IgD-negative memory B cell (primary cell): Measurements from ENCODE around the gene PNMA8A. TPM values are rescaled to one million over a fixed set of nuclear protein-coding genes. Genes with fewer than 3 reads are reported as not detected.

Experiments used
- H3K27ac Mint-ChIP-seq, 3 donors: one replicate each; pipeline ENCODE4 v1.8.0; 2020 to 2022; ENCODE audit warnings: mild to moderate bottlenecking in 3 of 3, mixed read lengths in 3 of 3, moderate library complexity in 1 of 3
- H3K27me3 Mint-ChIP-seq: one replicate; pipeline ENCODE4 v1.8.0; 2021; ENCODE audit warnings: mixed read lengths
- H3K36me3 Mint-ChIP-seq: one replicate; pipeline ENCODE4 v1.8.0; 2020; ENCODE audit warnings: mild to moderate bottlenecking, mixed read lengths
- H3K4me1 Mint-ChIP-seq, 3 donors: one replicate each; pipeline ENCODE4 v1.8.0; 2020 to 2022; ENCODE audit warnings: mixed read lengths in 3 of 3, mild to moderate bottlenecking in 1 of 3
- H3K4me3 Mint-ChIP-seq, 4 donors: one replicate each; pipeline ENCODE4 v1.8.0; 2020 to 2022; ENCODE audit warnings: mild to moderate bottlenecking in 4 of 4, mixed read lengths in 4 of 4, moderate library complexity in 3 of 4
- H3K9me3 Mint-ChIP-seq, 3 donors: one replicate each; pipeline ENCODE4 v1.8.0; 2020 to 2021; ENCODE audit warnings: mixed read lengths in 3 of 3, mild to moderate bottlenecking in 1 of 3
- polyA plus RNA-seq: library from polyadenylated mRNA; unstranded; fragments of 300-500 nt; fragmentation: Illumina TruSeq; gene quantifications from one replicate; pipeline ENCODE4 v1.2.3, GENCODE V29; 2021

PNMA8A gene
- polyA plus RNA-seq, 1 donor from 2014 or later, result not detected

DNA sequence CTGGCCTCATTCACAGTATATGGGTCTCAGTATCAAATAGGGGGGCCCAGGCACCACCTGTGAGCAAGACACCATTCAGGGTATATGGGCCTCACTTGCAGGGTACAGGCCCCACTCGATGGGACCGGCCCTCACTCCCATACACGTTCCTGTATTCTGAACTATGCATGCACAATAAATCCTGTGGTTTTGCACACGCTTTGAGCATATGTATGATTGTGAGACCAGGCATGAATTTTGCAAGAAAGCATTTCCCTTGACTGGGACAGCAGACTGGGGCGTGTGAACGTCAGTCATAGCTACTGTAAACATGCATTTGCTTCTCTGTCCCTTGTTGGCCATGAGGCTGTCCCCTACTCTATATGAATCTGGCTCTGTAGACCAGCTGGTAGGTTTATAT lies 24.9 kb upstream of the PNMA8A start:
- H3K4me3 Mint-ChIP-seq, result no peak overlapping the region
- H3K27me3 Mint-ChIP-seq, result peaks cover 34% of the 10 kb centered on the region
- H3K36me3 Mint-ChIP-seq, result peaks cover 2% of the 10 kb centered on the region
- H3K4me1 Mint-ChIP-seq, result peaks cover 0 to 5% (median 3%) of the 10 kb centered on the region in 3 donors
- no peaks in the 10 kb centered on the region for H3K9me3 Mint-ChIP-seq
- H3K27ac Mint-ChIP-seq, result no peak overlapping the region

DNA sequence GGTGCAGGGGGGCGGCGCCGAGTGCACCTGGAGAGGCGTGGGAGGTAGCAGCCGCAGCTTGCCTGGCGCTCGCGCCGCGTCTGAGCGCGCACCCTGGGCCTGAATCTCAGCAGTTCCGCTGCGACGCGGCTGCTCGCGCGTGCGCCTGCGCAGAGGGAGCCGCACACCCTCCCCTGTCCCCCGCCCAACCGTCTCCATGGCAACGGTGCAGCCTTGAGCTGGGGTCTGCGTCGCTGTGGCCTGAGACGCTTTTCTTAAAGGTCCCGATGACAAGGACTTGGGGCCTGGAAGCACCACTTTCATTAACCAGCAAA lies 24.4 kb upstream of the PNMA8A start, which contains the start of gene PNMA8B:
Gene PNMA8B, minus strand, starts transcription at position 82 of the 314 bp plus-strand sequence. CDS start 402 bp downstream, outside the sequence.
- Mint-ChIP-seq H3K9me3 (no peaks in the 10 kb centered on the region), H3K4me3 (peak within 1 kb of the TSS; percentile 12 to 68 (median 34)), H3K4me1 (peaks cover 0 to 5% (median 3%) of the 10 kb centered on the region in 3 donors), H3K27me3 (peaks cover 37% of the 10 kb centered on the region), H3K36me3 (peaks cover 2% of the 10 kb centered on the region), H3K27ac (peak within 1 kb of the TSS in 2 of 3 donors; percentile 31 to 54)

DNA sequence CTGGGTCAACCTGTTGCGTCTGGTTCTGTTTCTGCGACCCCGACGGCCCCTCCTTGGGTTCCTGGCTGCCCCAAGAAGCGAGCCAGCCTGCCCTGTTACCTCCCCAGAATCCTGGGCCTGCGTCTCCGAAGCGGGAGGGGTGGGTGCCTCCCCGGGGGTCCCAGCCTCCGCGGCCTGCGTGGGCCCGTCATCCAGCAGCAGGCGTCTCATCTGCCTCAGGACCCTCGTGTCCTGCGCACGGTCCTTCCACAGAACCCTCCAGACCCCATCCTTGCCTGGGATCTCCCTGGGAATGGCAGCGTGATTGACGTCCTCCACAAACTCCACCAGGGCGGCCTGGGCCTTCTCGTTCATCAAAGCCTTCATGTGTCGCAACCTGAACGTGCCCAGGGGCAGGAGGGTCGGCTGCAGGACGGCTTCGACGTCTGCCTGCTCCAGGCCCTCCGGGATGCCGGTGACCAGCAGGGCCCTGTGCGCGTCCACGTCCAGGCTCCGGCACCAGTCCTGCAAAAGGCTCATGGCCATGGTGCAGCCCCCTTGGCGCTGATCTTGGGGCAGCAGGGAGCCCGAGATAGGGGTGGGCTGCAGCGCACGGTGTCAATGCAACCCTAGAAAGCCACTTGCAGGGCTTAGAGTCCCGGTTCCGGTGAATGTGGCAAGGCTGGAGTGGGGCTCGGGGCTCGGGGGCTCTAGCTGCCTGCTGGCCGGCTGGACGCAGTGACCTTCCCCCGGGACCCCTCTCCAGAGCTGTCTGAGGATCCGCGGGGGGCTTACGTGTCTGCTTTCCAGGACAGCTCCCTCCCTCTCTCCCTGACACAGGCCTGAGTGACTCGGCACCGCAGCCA lies 23.8 kb upstream of the PNMA8A start:
- Mint-ChIP-seq H3K36me3 (peaks cover 2% of the 10 kb centered on the region), H3K27ac (no peak overlapping the region), H3K4me3 (peak overlapping the region in 3 of 4 donors; percentile 3 to 68 (median 12)), H3K9me3 (no peaks in the 10 kb centered on the region), H3K27me3 (peaks cover 39% of the 10 kb centered on the region), H3K4me1 (peaks cover 0 to 6% (median 3%) of the 10 kb centered on the region in 3 donors)

DNA sequence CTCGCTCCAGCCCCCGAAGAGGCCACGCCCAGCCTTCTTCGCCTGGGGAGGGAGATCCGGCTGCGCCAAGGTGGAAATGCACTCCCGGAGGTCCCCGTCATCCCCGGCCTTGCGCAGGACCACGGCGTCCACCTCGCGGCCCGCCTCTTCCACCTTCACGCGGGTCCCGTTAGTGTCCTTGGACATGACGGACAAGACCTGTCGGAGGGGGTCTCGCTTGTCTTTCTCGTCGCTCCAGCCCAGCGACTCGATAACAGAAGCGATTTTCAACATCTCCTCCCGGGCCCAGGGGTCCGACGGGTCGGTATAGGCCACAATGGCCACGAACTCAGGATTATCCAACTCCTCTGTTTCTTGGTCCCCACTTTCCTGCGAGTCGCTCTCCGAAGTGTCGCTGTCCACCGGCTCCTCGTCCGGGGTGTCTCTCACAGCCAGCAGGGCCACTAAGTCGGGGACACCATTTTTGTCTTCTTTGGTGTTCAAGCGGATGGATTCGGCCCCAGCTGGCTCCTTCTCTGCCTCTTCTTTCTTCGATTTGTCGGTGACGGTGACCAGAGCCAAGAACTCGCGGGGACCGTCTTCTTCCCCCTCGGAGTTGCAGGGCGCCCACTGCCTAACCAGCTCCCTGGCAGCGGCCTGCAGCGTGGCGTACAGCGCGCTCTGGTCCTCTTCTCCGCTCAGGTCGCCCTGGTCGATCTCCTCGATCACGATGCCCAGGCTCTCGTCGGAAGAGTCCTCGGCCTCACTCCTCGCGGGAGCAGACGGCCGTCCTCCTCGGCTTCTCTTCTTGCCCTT lies 23.0 kb upstream of the PNMA8A start:
- Mint-ChIP-seq H3K27ac (peak overlapping the region in 2 of 3 donors; percentile 31 to 54), H3K4me1 (peaks cover 0 to 4% (median 3%) of the 10 kb centered on the region in 3 donors), H3K36me3 (no peaks in the 10 kb centered on the region), H3K9me3 (no peaks in the 10 kb centered on the region), H3K27me3 (peaks cover 44% of the 10 kb centered on the region), H3K4me3 (peak overlapping the region; percentile 12 to 76 (median 53))

DNA sequence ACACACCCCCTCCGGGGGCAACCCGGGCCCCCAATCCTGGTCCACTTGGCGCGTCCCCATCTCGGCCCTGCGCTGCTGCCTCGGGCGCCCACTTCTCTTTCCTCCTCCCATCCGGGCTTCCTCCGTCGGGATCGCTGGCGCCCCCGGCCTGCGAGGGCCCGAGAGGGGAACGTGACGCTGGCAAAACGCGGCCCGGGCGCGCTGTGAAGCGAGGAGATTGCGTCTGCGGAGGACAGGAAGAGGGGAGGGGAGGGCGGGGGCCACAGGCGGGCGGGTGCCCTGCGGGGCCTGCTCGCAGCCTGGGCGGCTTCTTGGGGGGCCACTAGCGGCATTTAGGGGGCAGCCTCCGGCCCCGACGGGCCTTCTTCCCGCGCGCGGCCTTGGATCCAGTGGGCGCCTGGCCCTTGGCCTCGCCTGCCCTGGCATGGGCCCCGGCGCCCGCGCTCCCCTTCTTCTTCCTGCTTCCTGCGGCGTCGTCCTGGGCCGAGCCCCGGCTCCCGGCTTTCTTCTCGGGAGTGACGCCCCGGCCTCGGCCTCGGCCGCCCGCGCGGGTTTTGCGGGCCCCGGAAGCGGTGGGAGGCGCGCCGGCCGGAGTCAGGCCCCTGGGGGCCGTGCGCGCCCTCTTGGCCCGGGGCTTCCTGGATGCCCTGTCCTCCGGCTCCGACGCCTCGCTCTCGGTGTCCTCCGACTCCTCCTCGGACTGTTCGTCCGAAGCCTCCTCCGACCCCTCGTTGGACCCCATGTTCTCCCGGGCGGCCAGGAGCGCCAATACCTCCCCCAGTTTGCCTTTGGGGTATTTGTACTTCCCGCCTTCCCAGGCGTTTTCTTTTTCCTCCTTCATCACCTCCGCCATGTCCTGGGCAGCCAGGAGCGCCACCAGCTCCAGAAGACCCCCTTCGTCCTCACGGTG lies 22.1 kb upstream of the PNMA8A start:
- Mint-ChIP-seq H3K36me3 (no peaks in the 10 kb centered on the region), H3K4me3 (peak overlapping the region in 1 of 4 donors; percentile 60), H3K27me3 (peaks cover 52% of the 10 kb centered on the region), H3K9me3 (no peaks in the 10 kb centered on the region), H3K27ac (no peak overlapping the region), H3K4me1 (peaks cover 0 to 3% (median 2%) of the 10 kb centered on the region in 3 donors)

- peaks cover 57% of the 10 kb centered on the region for H3K27me3 Mint-ChIP-seq
- peak overlapping the region in 1 of 4 donors; percentile 17 for H3K4me3 Mint-ChIP-seq
These were observed 21.5 kb upstream of the PNMA8A start for GRCh38 chr19:46492841-46493235.

GRCh38 chr19:46491975-46492682 lies 20.8 kb upstream of the PNMA8A start:
- Mint-ChIP-seq H3K4me3 (peak overlapping the region in 1 of 4 donors; percentile 8), H3K27me3 (peaks cover 61% of the 10 kb centered on the region), H3K27ac (no peak overlapping the region), H3K9me3 (no peaks in the 10 kb centered on the region), H3K4me1 (peaks cover 0 to 5% (median 3%) of the 10 kb centered on the region in 3 donors), H3K36me3 (no peaks in the 10 kb centered on the region)

More at GRCh38 chr19:46492841-46493235, 21.5 kb upstream of the PNMA8A start:
- Mint-ChIP-seq H3K27ac (no peak overlapping the region), H3K9me3 (no peaks in the 10 kb centered on the region), H3K4me1 (peaks cover 0 to 5% (median 3%) of the 10 kb centered on the region in 3 donors), H3K36me3 (no peaks in the 10 kb centered on the region)

GRCh38 chr19:46490774-46491173 lies 19.4 kb upstream of the PNMA8A start:
- Mint-ChIP-seq H3K36me3 (no peaks in the 10 kb centered on the region), H3K4me1 (peaks cover 0 to 5% (median 2%) of the 10 kb centered on the region in 3 donors), H3K9me3 (no peaks in the 10 kb centered on the region), H3K27me3 (peaks cover 65% of the 10 kb centered on the region), H3K27ac (no peak overlapping the region), H3K4me3 (no peak overlapping the region)

DNA sequence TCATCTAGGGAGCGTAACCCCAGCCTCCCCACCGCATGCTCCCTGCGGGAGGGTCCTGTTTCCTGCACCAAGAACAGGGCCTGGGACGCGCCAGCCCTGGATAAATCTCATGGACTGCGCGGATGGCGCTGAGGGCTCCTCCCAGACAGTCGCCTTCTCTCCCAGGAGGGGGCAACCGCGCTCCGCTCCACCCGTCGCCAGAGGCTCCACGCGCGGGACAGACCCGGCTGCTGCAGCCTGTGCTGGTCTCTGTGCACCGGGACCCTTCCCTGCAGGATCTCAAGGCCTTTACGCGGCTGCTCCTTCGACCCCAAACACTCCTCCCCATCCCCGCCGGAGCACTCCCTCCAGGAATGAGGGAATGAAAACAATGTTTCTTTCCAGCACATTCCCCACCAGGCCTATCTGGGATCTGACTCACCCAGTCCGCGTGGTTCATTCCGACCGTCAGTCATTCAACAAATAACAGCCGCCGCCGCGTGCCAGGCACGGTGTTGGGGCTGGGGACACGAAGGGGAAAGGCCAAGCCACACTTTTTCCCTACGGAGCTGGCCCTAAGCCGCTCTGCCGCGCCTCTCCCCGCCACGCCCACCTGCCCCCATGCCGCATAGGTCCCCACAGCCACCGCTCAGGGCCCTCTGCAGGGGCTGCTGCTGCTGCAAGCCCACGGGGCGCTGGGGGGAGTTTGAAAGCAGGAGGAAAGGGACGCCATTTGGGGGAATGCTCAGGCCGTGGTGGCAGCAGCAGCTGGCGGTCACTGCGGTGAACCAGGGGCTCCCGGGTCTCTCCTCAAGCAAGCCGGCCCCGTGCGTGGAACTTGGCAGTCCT lies 18.3 kb upstream of the PNMA8A start:
- H3K4me1 Mint-ChIP-seq, result peaks cover 0 to 5% (median 2%) of the 10 kb centered on the region in 3 donors
- H3K27me3 Mint-ChIP-seq, result peaks cover 65% of the 10 kb centered on the region
- peak overlapping the region; percentile 53 to 83 (median 62) for H3K27ac Mint-ChIP-seq
- no peaks in the 10 kb centered on the region for H3K36me3 Mint-ChIP-seq
- no peaks in the 10 kb centered on the region for H3K9me3 Mint-ChIP-seq
- peak overlapping the region in 2 of 4 donors; percentile 35 to 60 for H3K4me3 Mint-ChIP-seq

GRCh38 chr19:46488551-46488950 lies 17.2 kb upstream of the PNMA8A start:
- H3K4me3 Mint-ChIP-seq, result peak overlapping the region in 1 of 4 donors; percentile 34
- no peaks in the 10 kb centered on the region for H3K36me3 Mint-ChIP-seq
- H3K27ac Mint-ChIP-seq, result no peak overlapping the region
- H3K27me3 Mint-ChIP-seq, result peaks cover 62% of the 10 kb centered on the region
- H3K9me3 Mint-ChIP-seq, result no peaks in the 10 kb centered on the region
- peaks cover 0 to 3% (median 0%) of the 10 kb centered on the region in 3 donors for H3K4me1 Mint-ChIP-seq

DNA sequence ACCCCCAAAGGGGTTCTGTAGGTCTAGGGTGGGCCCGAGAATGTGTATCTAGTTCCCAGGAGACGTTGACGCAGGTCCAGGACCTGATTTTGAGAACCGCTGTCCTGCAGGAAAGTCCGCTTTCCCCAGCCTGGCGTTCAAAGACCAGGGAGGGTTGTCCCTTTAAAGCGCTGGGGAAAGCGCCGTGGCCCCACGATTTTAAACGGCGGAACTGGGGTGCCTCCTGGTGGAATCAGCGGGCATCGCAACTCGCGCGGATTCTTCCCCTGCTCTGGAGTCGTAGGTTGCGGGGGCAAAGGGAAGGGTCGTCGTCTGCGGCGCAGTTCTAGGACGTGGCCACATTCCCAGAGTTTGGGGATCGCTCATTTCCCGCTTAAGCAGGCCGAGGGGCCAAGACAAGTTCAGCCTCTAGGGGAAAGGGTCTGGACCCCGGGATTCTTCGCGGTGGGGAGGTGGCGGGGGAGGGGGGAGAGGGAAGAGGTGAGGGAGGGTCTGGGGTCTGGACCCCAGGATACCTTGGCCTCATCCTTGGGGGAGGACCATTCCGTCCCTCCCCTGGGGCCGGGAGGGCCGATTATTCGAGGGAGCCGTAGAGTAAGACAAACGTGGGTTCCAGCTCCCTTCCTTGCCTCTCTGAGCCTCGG lies 16.6 kb upstream of the PNMA8A start:
- peak overlapping the region in 1 of 4 donors; percentile 57 for H3K4me3 Mint-ChIP-seq
- H3K36me3 Mint-ChIP-seq, result no peaks in the 10 kb centered on the region
- peaks cover 0 to 3% (median 0%) of the 10 kb centered on the region in 3 donors for H3K4me1 Mint-ChIP-seq
- no peaks in the 10 kb centered on the region for H3K9me3 Mint-ChIP-seq
- H3K27ac Mint-ChIP-seq, result no peak overlapping the region
- peaks cover 62% of the 10 kb centered on the region for H3K27me3 Mint-ChIP-seq

DNA sequence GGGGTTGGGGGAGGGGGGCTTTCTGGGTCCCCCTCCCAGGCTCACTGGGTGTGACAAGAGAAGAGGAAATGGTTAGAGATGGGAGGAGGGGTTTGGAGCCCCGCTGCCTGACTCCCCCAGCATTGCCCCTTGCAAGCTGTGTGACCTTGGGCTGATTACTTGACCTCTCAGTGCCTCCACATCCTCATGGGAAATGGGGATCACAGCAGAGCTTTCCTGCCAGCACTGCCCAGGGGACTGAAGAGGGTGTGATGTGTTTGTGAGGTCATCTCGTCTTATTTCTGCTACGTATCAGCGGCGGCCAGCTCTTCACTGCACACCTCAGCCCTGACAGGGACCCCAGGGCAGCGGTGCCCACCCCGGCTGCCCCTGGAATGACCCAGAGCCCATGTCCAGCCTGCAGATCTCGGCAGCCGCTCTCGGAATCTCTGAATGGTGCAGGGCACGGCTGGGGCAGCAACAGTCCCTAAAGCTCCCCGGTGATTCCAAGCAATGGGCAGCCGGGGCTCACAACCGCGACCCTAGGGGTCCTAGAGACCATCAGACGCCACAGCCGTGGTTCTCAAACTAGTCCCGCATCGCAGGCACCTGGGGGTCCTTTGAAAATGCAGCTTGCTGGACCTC lies 15.9 kb upstream of the PNMA8A start:
- H3K27me3 Mint-ChIP-seq, result peaks cover 62% of the 10 kb centered on the region
- H3K4me1 Mint-ChIP-seq, result peaks cover 0 to 3% (median 0%) of the 10 kb centered on the region in 3 donors
- H3K9me3 Mint-ChIP-seq, result no peaks in the 10 kb centered on the region
- no peaks in the 10 kb centered on the region for H3K36me3 Mint-ChIP-seq
- peak overlapping the region in 1 of 3 donors; percentile 83 for H3K27ac Mint-ChIP-seq
- H3K4me3 Mint-ChIP-seq, result no peak overlapping the region
